Measurements from ENCODE around the gene ULBP3.

GRCh38 chr6:150018846-150019580 lies 49.9 kb downstream of the ULBP3 start:
- TF ChIP-seq CTCF (IDR thresholded peaks at IDR 0.05) (no peak), POLR2A (IDR thresholded peaks at IDR 0.05) (no peak)

Data from Peyer's patch (tissue), 4 donors.